Measurements from ENCODE around the gene TM9SF2.

DNA sequence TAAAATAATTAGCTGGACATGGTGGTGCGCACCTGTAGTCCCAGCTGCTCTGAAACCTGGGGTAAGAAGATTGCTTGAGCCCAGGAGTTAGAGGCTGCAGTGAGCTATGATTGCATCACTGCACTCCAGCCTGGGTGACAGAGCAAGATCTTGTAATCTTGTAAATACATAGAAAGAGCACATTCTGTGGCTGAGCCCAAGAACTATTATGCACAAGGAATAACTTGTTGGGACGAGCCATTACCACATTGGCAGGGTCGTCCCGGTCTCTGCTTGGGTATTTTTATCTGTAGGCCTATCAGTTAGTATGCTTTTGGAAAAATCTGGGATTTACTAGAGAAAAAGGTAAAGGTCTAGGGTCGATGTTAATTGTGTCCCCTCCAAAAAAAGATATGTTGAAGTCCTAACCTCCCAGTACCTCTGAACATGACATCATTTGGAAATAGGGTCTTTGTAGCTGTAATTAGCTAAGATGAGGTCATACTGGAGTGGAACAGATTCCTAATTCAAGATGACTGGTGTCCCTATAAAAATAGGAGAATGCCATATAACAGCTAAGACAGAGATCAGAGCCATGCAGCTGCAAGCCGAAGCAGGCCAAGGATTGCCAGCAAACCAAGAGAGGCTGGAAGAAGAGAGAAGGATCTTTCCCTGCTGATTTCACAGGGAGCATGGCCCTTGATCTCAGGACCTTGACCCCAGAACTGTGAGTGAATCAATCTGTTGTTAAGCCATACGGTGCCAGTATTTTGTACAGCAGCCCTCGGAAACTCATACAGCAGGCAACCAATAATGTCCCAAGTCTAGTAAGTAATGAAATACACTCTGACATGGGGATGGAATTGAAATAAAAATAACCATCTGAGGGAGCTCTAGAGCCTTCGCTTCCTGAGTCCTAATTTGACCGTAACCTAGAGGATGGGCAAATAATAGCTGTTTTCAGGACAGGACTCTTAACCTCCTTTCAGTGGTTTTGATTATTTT lies 77.0 kb downstream of the TM9SF2 start:
- TF ChIP-seq GATA2 (IDR thresholded peaks at IDR 0.05; ENCODE audit: low read depth, low read length) (no peak), GATA3 (IDR thresholded peaks at IDR 0.05; ENCODE audit: low read depth, low read length) (no peak)

Measured in SH-SY5Y (cell line).